GM18519 (cell line): ENCODE measurements around the gene SF3B1.
"Not testable (repeated sequence)": the region's sequence is repeated elsewhere in the genome, so short reads cannot be mapped to it uniquely, and the experiment has no call there.

Experiments used
- ATAC-seq: cut with Tn5 transposase; IDR thresholded peaks from one replicate; pipeline ENCODE4 v1.9.1; 2021; ENCODE audit warnings: mild to moderate bottlenecking, moderate library complexity; ENCODE audit not compliant: unreplicated experiment, low FRiP score

Gene SF3B1

DNA sequence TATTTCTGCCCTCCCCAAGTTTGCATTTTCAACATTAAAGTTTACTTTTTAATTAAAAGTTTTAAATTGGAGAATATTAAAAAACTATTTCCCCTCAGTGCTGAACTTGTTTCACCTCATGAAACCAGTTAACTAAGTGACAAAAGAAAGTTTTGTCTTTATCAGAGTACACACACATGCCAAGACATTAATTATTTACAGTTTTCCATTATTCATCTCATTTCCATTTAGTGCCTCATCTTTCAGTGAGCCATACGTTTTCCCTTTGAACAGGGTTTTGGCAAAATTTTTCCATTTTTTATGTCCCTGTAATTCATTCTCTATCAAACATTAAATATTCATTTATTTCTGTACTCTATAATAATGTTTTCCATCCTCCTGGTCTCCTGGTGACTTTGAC lies 53.2 kb downstream of the SF3B1 start:
- ATAC-seq, result no peak

- not testable (repeated sequence) for ATAC-seq
Observed at GRCh38 chr2:197379918-197380309, 54.9 kb downstream of the SF3B1 start.

- not testable (repeated sequence) for ATAC-seq
Observed at GRCh38 chr2:197379308-197379917, 55.4 kb downstream of the SF3B1 start.

GRCh38 chr2:197378494-197379307 lies 56.1 kb downstream of the SF3B1 start:
- ATAC-seq, result no peak

DNA sequence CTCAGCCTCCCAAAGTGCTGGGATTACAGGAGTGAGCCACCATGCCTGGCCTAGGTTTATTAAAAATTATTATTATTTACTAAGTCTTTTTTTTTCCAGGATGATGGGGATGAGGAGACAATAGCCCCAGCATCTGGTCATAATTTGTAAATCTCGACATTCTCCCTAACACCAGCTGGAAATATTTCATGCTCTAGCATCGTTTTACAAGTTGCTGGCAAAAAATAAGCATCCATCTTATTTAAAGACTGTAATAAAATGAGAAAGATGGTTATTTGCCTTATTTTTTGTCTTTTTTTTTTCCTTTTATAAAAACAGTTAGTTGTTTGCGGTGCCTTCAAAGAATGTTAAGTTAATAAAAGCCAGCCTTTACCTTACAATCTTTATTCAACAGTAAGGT lies 56.7 kb downstream of the SF3B1 start:
- no peak for ATAC-seq

- ATAC-seq, result no peak
Observed at GRCh38 chr2:197377670-197378069, 57.2 kb downstream of the SF3B1 start.

DNA sequence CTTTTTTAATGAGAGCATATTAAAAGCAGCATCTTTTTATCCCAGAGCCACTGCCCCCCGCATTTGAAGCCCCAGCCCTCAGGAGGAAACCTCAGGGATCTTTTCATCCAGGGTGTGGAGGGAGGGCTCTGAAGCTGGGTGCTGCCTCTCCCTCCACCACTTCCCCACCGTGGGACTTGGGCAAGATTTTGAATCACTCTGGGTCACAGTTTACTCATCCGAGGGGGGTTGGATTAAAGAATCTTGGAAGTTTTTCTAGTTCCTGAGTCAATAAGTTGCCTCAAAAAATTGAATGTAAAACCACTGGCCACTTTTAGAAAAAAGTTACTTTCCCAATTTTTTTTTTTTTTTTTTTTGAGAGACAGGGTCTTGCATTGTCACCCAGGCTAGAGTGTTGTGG lies 62.2 kb downstream of the SF3B1 start:
- no peak for ATAC-seq

- not testable (repeated sequence) for ATAC-seq
Observed at GRCh38 chr2:197370664-197371063, 64.2 kb downstream of the SF3B1 start.

DNA sequence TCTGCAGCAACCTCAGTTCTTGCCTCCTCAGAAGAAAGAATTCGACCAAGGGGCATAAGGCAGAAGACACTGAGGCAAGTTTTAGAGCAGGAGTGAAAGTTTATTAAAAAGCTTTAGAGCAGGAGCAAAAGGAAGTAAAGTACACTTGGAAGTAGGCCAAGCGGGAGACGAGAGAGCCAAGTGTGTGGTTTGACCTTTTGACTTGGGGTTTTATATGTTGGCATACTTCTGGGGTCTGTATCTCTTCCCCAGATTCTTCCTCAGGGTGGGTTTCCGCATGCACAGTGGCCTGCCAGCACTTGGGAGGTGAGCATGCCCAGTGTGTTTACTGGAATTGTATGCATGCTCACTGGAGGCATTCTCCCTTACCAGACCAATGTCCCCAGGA lies 64.9 kb downstream of the SF3B1 start:
- no peak for ATAC-seq

DNA sequence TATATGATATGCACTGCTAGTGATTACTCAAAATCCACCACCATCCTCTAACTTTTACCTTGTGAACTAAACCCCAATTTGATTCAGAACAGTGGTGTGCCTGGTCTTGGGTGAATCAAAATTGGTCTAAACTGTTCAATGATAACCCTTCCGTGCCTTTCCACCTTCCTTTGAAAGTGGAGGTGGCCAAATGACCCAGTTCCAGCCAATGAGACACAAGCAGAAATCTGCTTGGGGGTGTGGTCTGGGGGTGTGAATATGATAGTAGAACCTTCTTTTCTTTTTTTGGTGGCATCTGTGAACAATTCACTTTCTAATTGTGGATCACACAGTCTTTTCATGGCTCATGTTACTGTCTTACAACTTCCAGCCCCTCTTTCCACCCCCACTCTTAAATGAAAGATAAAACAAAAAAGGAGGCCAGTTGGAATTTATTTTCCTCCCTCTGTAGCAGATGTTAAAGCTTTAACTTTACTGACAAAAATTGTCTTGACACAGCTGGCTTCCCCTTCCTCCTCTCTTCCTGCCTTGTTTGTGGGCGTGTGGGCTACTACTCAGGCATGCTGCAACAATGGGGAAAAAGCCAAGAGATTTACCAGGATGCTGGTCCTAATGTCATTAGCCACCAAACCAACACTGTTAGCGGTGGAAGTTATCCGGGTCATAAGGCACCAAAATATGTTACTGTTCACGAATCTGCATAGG lies 65.4 kb downstream of the SF3B1 start:
- ATAC-seq, result no peak

DNA sequence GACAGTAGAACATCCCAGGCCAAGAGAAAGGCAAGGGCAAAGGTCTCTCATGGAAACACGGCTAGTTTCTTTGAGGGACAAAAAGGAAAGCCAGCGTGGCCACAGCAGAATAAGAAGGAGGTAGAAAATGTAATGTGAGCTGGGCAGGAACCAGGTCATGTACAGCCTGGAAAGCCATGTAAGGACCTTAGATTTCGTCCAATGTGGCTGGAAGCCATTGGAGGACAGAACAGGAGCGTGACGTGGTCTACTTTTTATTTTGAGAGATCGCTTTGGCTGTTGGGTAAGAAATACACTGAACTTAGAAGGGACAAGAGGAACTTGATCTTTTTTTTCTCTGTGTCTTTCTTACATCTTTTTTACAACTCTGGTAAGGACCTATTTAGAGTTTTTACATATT lies 66.4 kb downstream of the SF3B1 start:
- no peak for ATAC-seq

DNA sequence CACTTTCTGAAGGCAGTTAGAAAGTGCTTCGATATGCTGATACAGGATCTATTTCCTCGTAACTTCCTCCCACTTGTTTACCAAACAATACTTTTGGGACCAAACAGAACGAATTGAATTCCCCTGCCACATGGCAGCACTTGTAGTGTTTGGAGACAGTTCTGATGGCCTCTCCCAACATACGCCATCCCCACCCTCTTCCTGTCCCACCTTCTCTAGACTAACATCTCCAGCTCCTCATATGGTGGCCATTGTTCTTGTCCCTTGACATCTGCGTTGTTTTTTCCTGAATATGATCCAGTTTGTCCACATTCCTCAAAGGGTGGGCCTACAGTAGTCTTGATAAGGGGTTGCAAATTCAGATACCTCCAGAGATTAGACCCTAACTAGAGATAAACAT lies 70.8 kb downstream of the SF3B1 start:
- ATAC-seq, result no peak

- peak; percentile 61 for ATAC-seq
Observed at GRCh38 chr2:197360744-197361156, 74.1 kb downstream of the SF3B1 start.

DNA sequence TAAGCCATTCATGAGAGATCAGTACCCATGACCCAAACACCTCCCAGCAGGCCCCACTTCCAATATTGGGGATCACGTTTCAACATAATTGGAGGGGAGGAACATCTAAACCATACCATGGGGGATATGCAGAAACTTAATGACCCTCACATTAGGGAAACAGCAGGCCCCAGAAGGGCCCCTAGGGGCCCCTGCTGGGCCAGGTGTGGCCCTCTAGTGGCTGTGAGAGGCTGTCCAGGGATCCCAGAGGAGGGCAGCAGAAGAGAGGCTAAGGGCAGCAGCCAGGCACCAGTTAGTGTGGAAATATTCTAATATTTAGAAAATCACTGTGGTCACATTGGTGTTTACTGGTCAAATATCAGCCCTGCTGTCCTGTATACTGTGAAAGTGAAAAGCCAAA lies 75.0 kb downstream of the SF3B1 start:
- no peak for ATAC-seq

DNA sequence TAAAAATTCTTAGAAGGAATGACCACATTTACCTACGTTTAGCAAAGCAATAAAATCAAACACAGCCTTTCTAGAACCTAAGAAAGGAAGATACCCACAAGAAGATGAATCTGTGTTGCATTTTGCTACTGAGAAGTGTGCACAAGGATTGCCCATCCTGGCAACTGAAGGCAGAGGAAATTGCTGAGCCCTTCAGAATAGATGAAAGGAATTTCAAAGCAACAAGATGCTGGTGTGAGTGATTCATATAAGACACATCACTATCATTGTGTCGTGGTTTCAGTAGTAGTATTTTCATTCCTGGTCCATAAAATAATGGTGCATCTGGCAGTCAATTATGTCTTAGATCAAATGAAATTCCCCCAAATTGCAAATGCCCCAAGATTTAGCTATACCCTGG lies 75.9 kb downstream of the SF3B1 start:
- ATAC-seq, result no peak

GRCh38 chr2:197357986-197358385 lies 76.8 kb downstream of the SF3B1 start:
- no peak for ATAC-seq

GRCh38 chr2:197356136-197356535 lies 78.7 kb downstream of the SF3B1 start:
- ATAC-seq, result no peak

DNA sequence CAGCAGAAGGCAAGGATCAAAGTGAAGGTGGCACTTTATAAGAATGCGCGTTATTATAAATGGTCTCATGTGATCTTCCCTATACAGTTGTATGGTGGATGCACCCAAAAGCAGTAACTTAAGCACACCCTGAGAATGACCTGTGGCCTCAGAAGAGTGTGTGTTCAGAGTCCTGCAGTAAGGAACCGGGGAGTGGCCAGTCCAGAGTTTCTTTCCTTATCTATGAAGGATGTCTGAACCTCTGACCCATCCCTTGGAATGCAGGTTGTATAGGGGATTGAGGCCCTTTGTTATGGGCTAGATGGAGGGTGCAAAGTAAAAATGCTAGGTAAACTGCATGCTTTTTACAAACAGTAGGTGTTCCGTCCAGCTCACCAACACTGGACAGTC lies 80.7 kb downstream of the SF3B1 start:
- ATAC-seq, result no peak

GRCh38 chr2:197353393-197354168 lies 81.2 kb downstream of the SF3B1 start:
- no peak for ATAC-seq

- ATAC-seq, result no peak
Observed at GRCh38 chr2:197349699-197350098, 85.1 kb downstream of the SF3B1 start.
